NCI-H226 (cell line): Measurements from ENCODE around the gene CPEB3.
A peak's percentile ranks its signal among the peaks of the same experiment; 100 is the strongest.
"Not testable (repeated sequence)": the region's sequence is repeated elsewhere in the genome, so short reads cannot be mapped to it uniquely, and the experiment has no call there.

Experiments
- DNase-seq: peaks from one replicate; pipeline ENCODE4 v3.0.0-alpha.2; 2015

Gene CPEB3

GRCh38 chr10:92087750-92088395 lies 203.0 kb downstream of the CPEB3 start:
- peak; percentile 64 for DNase-seq

- DNase-seq = no peak
Observed at GRCh38 chr10:92082583-92083280, 208.1 kb downstream of the CPEB3 start.

- DNase-seq = no peak
Observed at GRCh38 chr10:92081641-92082040, 209.2 kb downstream of the CPEB3 start.

- no peak for DNase-seq
Observed at GRCh38 chr10:92080244-92080643, 210.6 kb downstream of the CPEB3 start.

GRCh38 chr10:92079003-92079402 lies 211.9 kb downstream of the CPEB3 start:
- no peak for DNase-seq

- DNase-seq = no peak
Observed at GRCh38 chr10:92076722-92077121, 214.2 kb downstream of the CPEB3 start.

- DNase-seq = no peak
Observed at GRCh38 chr10:92075829-92076228, 215.0 kb downstream of the CPEB3 start.

GRCh38 chr10:92074126-92074887 lies 216.6 kb downstream of the CPEB3 start:
- DNase-seq = no peak

- peak; percentile 50 for DNase-seq
Observed at GRCh38 chr10:92068900-92069299, 222.0 kb downstream of the CPEB3 start.

- DNase-seq = no peak
Observed at GRCh38 chr10:92066386-92066785, 224.5 kb downstream of the CPEB3 start.

- no peak for DNase-seq
Observed at GRCh38 chr10:92064506-92064905, 226.4 kb downstream of the CPEB3 start.

GRCh38 chr10:92062273-92062672 lies 228.6 kb downstream of the CPEB3 start:
- no peak for DNase-seq

- no peak for DNase-seq
Observed at GRCh38 chr10:92054807-92055206, 236.1 kb downstream of the CPEB3 start.

GRCh38 chr10:92052741-92053140 lies 238.1 kb downstream of the CPEB3 start:
- DNase-seq = no peak

GRCh38 chr10:92052088-92052487 lies 238.8 kb downstream of the CPEB3 start:
- DNase-seq = no peak

- no peak for DNase-seq
Observed at GRCh38 chr10:92047215-92047614, 243.7 kb downstream of the CPEB3 start.

GRCh38 chr10:92045641-92046106 lies 245.2 kb downstream of the CPEB3 start:
- no peak for DNase-seq

- no peak for DNase-seq
Observed at GRCh38 chr10:92042541-92042940, 248.3 kb downstream of the CPEB3 start.

GRCh38 chr10:92038949-92039348 lies 251.9 kb downstream of the CPEB3 start:
- DNase-seq = no peak

- not testable (repeated sequence) for DNase-seq
Observed at GRCh38 chr10:92033070-92033469, 257.8 kb downstream of the CPEB3 start.

GRCh38 chr10:92031580-92031979 lies 259.3 kb downstream of the CPEB3 start:
- no peak for DNase-seq

GRCh38 chr10:92027141-92027540 lies 263.7 kb downstream of the CPEB3 start:
- DNase-seq = no peak

GRCh38 chr10:92025340-92025739 lies 265.5 kb downstream of the CPEB3 start:
- DNase-seq = not testable (repeated sequence)

- no peak for DNase-seq
Observed at GRCh38 chr10:92024700-92025099, 266.2 kb downstream of the CPEB3 start.
